HG03378 (cell line): ENCODE data around the gene KCNJ11.

ENCODE experiments used
- ATAC-seq: cut with Tn5 transposase; IDR thresholded peaks from one replicate; pipeline ENCODE4 v1.9.1; 2021; ENCODE audit warnings: mild to moderate bottlenecking, moderate library complexity; ENCODE audit not compliant: unreplicated experiment

KCNJ11 gene

GRCh38 chr11:17392872-17393271 lies 4.4 kb upstream of the KCNJ11 start:
- ATAC-seq, result no peak

- ATAC-seq, result no peak
These were observed 3.3 kb upstream of the KCNJ11 start for GRCh38 chr11:17391493-17392355.

- no peak for ATAC-seq
These were observed 1.6 kb upstream of the KCNJ11 start for GRCh38 chr11:17389957-17390649.

DNA sequence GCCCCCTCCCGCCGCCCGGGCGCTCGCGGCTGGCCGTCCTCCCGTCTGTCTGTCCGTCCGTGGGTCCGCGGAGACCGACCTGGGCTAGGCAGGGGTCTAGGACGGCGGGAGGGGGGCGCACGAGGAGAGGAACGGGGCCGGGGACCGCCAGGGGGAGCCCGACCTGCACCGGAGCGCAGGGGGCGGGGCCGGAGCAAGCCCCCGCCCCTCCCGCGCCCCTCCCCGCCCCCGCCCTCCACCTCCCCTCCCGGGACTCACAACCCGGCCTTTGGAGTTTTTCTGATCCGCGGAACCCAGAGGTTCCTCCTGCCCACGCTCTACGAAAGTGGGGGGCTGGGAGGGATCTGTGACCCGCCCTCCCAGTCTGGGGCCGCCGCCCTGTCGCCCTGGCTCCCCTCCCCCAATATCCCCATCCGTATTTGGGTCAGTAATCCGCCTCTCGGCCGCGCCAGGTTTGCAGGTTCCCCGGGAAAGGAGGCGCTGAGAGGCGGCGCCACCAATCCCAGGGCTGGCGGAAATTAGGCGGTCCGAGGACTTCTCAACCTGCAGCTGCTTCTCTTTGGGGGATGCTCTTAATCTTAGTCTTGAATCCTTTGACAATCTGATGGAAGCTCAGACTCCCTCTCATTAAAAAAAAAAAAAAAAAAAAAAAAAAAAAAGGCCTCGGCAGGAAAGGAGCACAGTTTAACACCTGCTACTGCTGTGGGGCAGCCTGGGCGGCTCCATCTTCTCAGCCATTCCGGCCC lies 925 bp upstream of the KCNJ11 start:
- no peak for ATAC-seq

- no peak for ATAC-seq
These were observed 648 bp downstream of the KCNJ11 start for GRCh38 chr11:17387811-17388210.

DNA sequence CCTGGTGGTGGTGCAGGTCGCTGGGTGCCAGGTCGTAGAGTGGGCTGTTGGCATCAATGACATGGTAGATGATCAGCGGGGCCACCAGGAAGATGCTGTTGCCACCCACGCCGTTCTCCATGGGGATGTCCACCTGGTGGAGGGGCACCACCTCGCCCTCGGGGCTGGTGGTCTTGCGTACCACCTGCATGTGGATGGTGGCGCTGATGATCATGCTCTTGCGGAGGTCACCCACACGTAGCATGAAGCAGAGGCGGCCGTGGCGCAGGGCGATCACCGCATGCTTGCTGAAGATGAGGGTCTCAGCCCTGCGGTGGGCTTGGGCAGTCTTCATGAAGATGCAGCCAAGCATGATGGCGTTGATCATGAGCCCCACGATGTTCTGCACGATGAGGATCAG lies 1.2 kb downstream of the KCNJ11 start:
- ATAC-seq, result no peak

DNA sequence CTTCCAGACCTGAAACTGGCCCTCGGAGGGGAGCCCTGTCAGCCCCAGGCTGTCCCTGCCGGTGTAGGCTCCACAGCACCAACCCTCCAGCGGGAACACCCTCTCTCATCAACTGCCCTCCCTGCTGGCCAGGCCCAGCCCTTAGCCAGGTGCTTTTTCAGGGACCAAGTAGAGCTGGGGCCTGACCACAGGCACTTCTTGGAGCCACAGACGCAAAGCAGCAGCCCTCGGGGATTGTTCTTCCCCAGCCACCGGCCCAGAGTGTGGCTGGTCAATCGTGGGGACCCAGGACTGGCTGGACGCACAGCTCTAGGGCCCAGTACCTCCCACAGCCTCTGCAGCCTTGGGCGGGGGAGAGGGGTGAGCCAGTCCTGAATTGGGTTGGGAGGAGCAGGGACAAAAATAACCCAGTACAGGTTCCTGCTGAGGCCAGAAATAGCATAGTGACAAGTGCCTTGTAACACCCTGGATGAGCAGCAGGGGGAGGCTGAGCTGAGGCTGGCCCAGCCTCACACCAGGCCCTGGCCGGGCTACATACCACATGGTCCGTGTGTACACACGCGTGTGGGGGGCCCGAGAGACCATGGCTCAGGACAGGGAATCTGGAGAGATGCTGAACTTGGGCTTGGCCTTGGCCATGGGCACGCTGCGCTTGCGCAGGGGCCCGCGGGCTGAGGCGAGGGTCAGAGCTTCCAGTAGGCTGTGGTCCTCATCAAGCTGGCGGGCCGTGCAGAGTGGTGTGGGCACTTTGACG lies 2.0 kb downstream of the KCNJ11 start:
- peak; percentile 68 for ATAC-seq

- ATAC-seq, result no peak
These were observed 2.5 kb downstream of the KCNJ11 start for GRCh38 chr11:17385926-17386325.

GRCh38 chr11:17385492-17385891 lies 3.0 kb downstream of the KCNJ11 start:
- ATAC-seq, result no peak

DNA sequence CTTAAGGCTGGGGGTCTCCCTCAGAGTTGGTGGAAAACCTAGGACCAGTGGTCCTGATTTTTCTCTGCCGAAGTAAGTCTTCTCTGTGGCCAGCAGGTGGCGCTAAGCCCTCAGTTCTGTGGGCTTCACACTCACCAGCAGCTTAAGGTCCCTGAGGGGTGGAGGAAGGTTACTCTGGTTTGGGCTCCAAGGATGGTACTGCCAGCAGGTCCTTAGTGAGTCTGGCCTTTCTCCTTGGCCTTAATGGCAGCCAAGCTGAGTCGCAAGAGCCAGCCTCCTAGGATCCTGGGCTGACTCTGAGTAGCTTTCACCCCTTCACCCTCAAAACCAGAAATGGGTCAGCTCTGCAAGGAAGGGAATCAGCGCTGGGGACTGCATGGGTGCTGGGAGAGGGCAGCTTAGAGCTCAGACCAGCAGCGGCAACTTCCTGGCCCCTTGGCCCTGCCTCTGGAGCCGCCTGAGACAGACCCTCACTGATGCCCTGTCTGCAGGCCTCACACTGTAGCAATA lies 4.4 kb downstream of the KCNJ11 start:
- ATAC-seq, result no peak

- no peak for ATAC-seq
These were observed 5.0 kb downstream of the KCNJ11 start for GRCh38 chr11:17383461-17383860.

DNA sequence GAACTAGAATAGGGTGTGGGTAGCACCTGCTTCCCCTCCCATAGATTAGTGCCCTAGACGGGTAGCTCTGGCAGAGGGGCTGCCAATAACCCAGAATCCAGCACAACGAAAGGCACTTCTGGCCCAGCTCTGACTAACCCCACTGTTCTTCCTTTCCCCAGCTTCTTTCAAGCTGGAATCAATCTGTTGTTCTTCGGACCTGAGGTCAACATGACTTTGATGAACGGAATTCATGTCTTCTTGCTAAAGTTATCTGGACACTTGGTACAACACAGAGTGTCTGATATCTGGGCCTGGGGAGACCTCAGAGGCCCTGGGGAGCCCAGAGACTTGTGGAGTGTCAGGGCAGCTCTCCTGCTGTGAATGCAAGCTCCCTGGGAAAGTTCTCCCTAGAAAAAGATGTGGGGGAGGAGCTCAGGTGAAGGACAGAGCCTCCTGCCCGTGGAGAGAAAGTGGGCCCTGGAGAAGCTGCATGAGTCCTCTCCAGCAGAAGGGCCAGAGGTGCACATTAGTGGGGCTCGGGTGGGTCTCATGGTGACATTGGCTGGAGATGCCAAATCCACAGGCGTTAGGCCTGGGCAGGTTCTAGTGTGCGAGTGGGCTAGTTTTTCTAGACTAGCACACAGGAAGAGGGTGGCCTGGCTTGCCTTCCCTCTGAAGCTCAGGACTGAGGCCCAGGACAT lies 6.3 kb downstream of the KCNJ11 start:
- no peak for ATAC-seq

DNA sequence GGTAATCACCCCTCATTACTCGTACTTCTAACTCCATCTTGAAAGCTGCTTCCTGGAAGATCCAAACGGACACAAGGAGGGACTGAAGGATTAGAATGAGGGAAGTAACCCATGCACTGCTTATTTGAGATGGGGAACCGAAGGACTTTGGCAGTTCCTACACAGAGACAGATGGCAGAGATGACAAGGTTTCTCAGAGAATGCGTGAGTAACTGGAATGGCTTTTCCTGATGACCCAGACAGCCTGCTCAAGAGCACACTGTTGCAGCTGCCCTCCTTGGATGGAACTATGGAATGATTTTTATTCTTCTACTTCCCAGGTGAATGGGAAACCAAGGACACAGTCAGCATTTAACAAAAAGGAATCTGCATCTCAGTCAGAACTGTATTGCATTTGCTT lies 7.3 kb downstream of the KCNJ11 start:
- ATAC-seq, result no peak

DNA sequence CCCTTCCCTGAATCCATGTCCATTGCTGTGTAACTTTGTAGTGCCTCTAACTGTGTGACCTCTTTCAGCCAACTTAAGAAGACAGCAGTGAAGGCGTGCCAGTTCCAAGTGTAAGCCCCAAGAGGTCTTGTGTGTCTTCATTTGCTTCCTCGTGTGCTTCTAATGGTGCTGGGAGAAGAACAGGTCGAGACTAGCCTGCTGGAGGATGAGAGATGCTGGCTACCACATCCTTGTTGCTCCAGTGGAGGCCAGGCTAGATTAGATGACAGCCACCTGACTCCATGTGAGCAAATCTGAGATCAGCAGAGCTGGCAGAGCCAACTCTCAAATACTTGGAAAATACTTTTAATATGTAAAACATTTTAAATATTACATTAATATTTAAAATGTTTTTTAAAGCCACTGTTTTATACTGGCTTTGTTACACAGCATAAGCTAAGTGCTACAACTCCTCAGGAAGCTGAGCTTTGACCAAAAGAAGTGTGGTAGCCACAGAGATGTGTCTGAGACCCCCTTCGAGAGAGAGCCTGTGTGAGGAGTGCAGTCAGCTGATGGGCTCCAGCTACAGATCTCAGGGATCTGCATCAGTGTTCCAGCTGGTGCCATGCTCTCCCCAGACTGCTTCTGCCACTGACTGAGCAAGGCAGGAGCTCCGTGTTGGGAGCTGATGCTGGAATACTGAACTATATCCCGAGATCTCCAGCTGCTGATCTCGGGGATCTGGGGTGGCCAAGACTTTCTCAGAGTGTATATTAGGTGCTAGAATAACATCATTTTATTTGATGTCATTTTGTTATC lies 8.9 kb downstream of the KCNJ11 start:
- ATAC-seq, result no peak

DNA sequence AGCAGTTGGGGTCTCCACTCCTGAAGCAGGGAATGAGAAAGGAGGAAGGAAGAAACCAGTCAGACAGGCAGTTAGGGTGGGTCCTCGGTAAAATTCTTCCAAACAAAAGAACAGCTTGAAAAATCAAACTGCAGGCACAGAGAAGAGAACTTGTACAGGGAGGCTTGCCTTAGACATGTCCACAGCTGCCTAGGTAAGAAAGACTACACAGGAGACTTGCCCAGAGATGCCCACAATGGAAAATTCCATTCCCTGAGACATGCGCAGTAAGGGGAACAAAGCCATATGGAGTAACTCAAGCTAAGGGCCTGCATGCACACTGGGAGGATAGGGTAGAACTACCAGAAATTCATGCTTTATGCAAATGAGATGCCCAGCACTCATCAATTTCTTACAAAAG lies 9.8 kb downstream of the KCNJ11 start:
- no peak for ATAC-seq

- no peak for ATAC-seq
These were observed 12.0 kb downstream of the KCNJ11 start for GRCh38 chr11:17376493-17376892.

GRCh38 chr11:17375547-17375946 lies 12.9 kb downstream of the KCNJ11 start:
- ATAC-seq, result no peak

DNA sequence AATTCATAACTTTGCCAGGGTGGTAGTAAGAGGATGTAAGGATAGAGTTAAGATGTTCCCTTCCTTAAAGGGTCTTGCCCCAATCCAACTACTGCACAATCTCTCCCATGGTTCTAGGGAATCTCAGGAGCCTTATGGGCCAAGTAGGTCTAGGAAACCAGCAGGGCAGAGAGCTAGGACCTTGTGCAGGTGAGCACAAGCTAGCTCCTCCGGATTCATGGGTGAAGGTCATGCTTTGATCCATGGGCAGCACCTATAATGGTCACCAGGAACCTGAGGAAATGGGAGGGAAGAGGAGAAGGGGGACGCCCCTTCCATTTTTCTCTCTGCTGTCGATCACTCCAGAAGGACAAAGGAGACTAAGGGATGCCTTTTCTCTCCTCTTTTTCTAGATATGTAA lies 16.8 kb downstream of the KCNJ11 start:
- no peak for ATAC-seq

GRCh38 chr11:17369684-17370243 lies 18.7 kb downstream of the KCNJ11 start:
- ATAC-seq, result no peak
